ENCODE results near the gene SLC29A4. TPM values are rescaled to one million over a fixed set of nuclear protein-coding genes. Genes with fewer than 3 reads are reported as not detected.
A peak's percentile ranks its signal among the peaks of the same experiment; 100 is the strongest.
"Not testable (repeated sequence)": the region's sequence is repeated elsewhere in the genome, so short reads cannot be mapped to it uniquely, and the experiment has no call there.

The SLC29A4 gene
- total and polyA plus RNA-seq, 12 donors, result 0.69 to 22.0 (median 3.5) TPM

GRCh38 chr7:5276611-5277010 is 6.1 kb upstream of the SLC29A4 start:
- Histone ChIP-seq H3K27ac (peak overlapping the region in 1 of 5 donors; percentile 56), H3K9me3 (replicated peaks in 1 of 3) (no peaks in the 10 kb centered on the region), H3K4me1 (replicated peaks in 1 of 2) (peaks cover 0 to 4% of the 10 kb centered on the region in 2 donors), H3K27me3 (no peaks in the 10 kb centered on the region), H3K4me3 (no peak overlapping the region), H3K36me3 (replicated peaks in 1 of 2) (no peaks in the 10 kb centered on the region)
- no peak for TF ChIP-seq POLR2A (IDR thresholded peaks at IDR 0.05)
- TF ChIP-seq CTCF (IDR thresholded peaks at IDR 0.05), result no peak
- intact Hi-C loops (cut with DNase I), result no loop called here
- 82 to 83% (median 83%) methylated on average over 15 of the region's 15 CpGs for WGBS, 4 donors
- peak in 1 of 7 donors; percentile 73 for DNase-seq

- Histone ChIP-seq H3K4me3 (no peak overlapping the region), H3K27ac (no peak overlapping the region), H3K4me1 (replicated peaks in 1 of 2) (peaks cover 7 to 8% of the 10 kb centered on the region in 2 donors), H3K9me3 (replicated peaks in 1 of 3) (no peaks in the 10 kb centered on the region), H3K36me3 (replicated peaks in 1 of 2) (no peaks in the 10 kb centered on the region), H3K27me3 (no peaks in the 10 kb centered on the region)
- TF ChIP-seq POLR2A (IDR thresholded peaks at IDR 0.05) (no peak), CTCF (IDR thresholded peaks at IDR 0.05) (no peak)
- 70 to 78% (median 73%) methylated on average over 7 of the region's 7 CpGs for WGBS, 4 donors
- no peak for DNase-seq
- intact Hi-C loops (cut with DNase I), result no loop called here
These were observed 4.0 kb upstream of the SLC29A4 start for GRCh38 chr7:5278766-5279165.

- TF ChIP-seq POLR2A (IDR thresholded peaks at IDR 0.05) (no peak), CTCF (IDR thresholded peaks at IDR 0.05) (no peak)
- WGBS, 4 donors, result 80 to 90% (median 87%) methylated on average over 4 of the region's 4 CpGs
These were observed 3.0 kb upstream of the SLC29A4 start for GRCh38 chr7:5279734-5280133.

GRCh38 chr7:5281598-5282500 is 894 bp upstream of the SLC29A4 start:
- H3K4me1 ChIP-seq (replicated peaks in 1 of 2); H3K27me3 ChIP-seq; H3K27ac ChIP-seq; H3K9me3 ChIP-seq (replicated peaks in 1 of 3); DNase-seq; intact Hi-C loops (cut with DNase I); H3K4me3 ChIP-seq; H3K36me3 ChIP-seq (replicated peaks in 1 of 2): not testable (repeated sequence)
- WGBS, 4 donors, result 49 to 71% (median 64%) methylated on average over 7 to 19 of the region's 19 CpGs

More at GRCh38 chr7:5279734-5280133, 3.0 kb upstream of the SLC29A4 start:
- H3K4me3 ChIP-seq, result no peak overlapping the region
- H3K27me3 ChIP-seq, result no peaks in the 10 kb centered on the region
- H3K27ac ChIP-seq, result no peak overlapping the region
- intact Hi-C loops (cut with DNase I), result no loop called here
- DNase-seq, result no peak
- no peaks in the 10 kb centered on the region for H3K9me3 ChIP-seq (replicated peaks in 1 of 3)
- H3K36me3 ChIP-seq (replicated peaks in 1 of 2), result no peaks in the 10 kb centered on the region
- peaks cover 4 to 8% of the 10 kb centered on the region in 2 donors for H3K4me1 ChIP-seq (replicated peaks in 1 of 2)

Data from adrenal gland (tissue), 12 donors.